ENCODE results near the gene PIH1D2.
"Not testable (repeated sequence)": the region's sequence is repeated elsewhere in the genome, so short reads cannot be mapped to it uniquely, and the experiment has no call there.

- TF ChIP-seq PBX3 (IDR thresholded peaks at IDR 0.05; ENCODE audit: insufficient replicate concordance, low read depth, low read length); SP1 (IDR thresholded peaks at IDR 0.05; ENCODE audit: low read depth, low read length); GABPA (IDR thresholded peaks at IDR 0.05; ENCODE audit: low read depth); RAD51 (IDR thresholded peaks at IDR 0.05); MEF2A (IDR thresholded peaks at IDR 0.05; ENCODE audit: insufficient read depth, low read depth, low read length); SMC3 (IDR thresholded peaks at IDR 0.05; ENCODE audit: borderline replicate concordance, low read length): not testable (repeated sequence)
- TF ChIP-seq, protein P1, sequence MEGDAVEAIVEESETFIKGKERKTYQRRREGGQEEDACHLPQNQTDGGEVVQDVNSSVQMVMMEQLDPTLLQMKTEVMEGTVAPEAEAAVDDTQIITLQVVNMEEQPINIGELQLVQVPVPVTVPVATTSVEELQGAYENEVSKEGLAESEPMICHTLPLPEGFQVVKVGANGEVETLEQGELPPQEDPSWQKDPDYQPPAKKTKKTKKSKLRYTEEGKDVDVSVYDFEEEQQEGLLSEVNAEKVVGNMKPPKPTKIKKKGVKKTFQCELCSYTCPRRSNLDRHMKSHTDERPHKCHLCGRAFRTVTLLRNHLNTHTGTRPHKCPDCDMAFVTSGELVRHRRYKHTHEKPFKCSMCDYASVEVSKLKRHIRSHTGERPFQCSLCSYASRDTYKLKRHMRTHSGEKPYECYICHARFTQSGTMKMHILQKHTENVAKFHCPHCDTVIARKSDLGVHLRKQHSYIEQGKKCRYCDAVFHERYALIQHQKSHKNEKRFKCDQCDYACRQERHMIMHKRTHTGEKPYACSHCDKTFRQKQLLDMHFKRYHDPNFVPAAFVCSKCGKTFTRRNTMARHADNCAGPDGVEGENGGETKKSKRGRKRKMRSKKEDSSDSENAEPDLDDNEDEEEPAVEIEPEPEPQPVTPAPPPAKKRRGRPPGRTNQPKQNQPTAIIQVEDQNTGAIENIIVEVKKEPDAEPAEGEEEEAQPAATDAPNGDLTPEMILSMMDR (IDR thresholded peaks at IDR 0.05 in 2 of 3, conservative IDR thresholded peaks at IDR 0.05 in 1 of 3; ENCODE audit: control insufficient read depth in 2 of 3, extremely low read depth in 1 of 3, insufficient read depth in 1 of 3, low read depth in 3 of 3, low read length in 3 of 3), result not testable (repeated sequence)
These were observed 21.5 kb upstream of the PIH1D2 start for GRCh38 chr11:112095302-112095701.

All from GM12878 (cell line).